Liver (tissue), 9 donors: ENCODE measurements around the gene HACE1. TPM values are rescaled to one million over a fixed set of nuclear protein-coding genes. Genes with fewer than 3 reads are reported as not detected.

Source experiments
- DNase-seq: peaks from one replicate; pipeline ENCODE4 v3.0.0-alpha.2; 2017; ENCODE audit warnings: low spot score
- H3K27ac ChIP-seq, 2 donors: one replicate each; pipeline ENCODE4 v1.7.0; 2013; ENCODE audit warnings: inconsistent platforms in 2 of 2, low read length in 2 of 2, control low read depth in 1 of 2, low read depth in 1 of 2, mild to moderate bottlenecking in 1 of 2
- H3K27me3 ChIP-seq, 4 donors: one replicate each; pipeline versions ENCODE4 v1.6.1 to v1.7.0; 2013; ENCODE audit warnings: low read length in 3 of 4, inconsistent platforms in 1 of 4, mild to moderate bottlenecking in 1 of 4, moderate library complexity in 1 of 4; ENCODE audit not compliant: control insufficient read depth in 4 of 4, insufficient read depth in 4 of 4
- H3K36me3 ChIP-seq, 4 donors: one replicate each; pipeline versions ENCODE4 v1.6.1 to v1.7.0; 2013; ENCODE audit warnings: low read length in 3 of 4, mild to moderate bottlenecking in 3 of 4, low read depth in 1 of 4, moderate library complexity in 1 of 4; ENCODE audit not compliant: control insufficient read depth in 4 of 4, insufficient read depth in 3 of 4
- H3K4me1 ChIP-seq, 4 donors: one replicate each; pipeline versions ENCODE4 v1.6.1 to v1.7.0; 2013; ENCODE audit warnings: low read length in 3 of 4, mild to moderate bottlenecking in 3 of 4, moderate library complexity in 1 of 4; ENCODE audit not compliant: control insufficient read depth in 4 of 4, insufficient read depth in 4 of 4
- H3K4me3 ChIP-seq, 3 donors: one replicate each; pipeline versions ENCODE4 v1.6.1 to v1.7.0; 2013; ENCODE audit warnings: low read length in 3 of 3, control low read depth in 1 of 3, low read depth in 1 of 3, mild to moderate bottlenecking in 1 of 3
- H3K9ac ChIP-seq, 2 donors: one replicate each; pipeline ENCODE4 v1.7.0; 2013; ENCODE audit warnings: low read length in 2 of 2, mild to moderate bottlenecking in 2 of 2, moderate library complexity in 2 of 2, control low read depth in 1 of 2, low read depth in 1 of 2
- H3K9me3 ChIP-seq, 4 donors: one replicate each; pipeline versions ENCODE4 v1.6.1 to v1.7.0; 2013; ENCODE audit warnings: low read length in 3 of 4; ENCODE audit not compliant: control insufficient read depth in 4 of 4
- FOXA1 ChIP-seq: IDR thresholded peaks from 2 replicates; pipeline ENCODE4 v1.6.1; 2016; ENCODE audit warnings: antibody characterized with exemption
- FOXA2 ChIP-seq: IDR thresholded peaks from 2 replicates; pipeline ENCODE4 v1.6.1; 2016; ENCODE audit warnings: antibody characterized with exemption
- GABPA ChIP-seq, 2 donors: IDR thresholded peaks in 1 of 2; conservative IDR thresholded peaks in 1 of 2; 2 replicates each; pipeline ENCODE4 v1.6.1; 2016; ENCODE audit warnings: antibody characterized with exemption in 2 of 2, mild to moderate bottlenecking in 1 of 2, moderate library complexity in 1 of 2
- HNF4A ChIP-seq, 2 donors: conservative IDR thresholded peaks; 2 replicates each; pipeline ENCODE4 v1.6.1; 2016; ENCODE audit warnings: antibody characterized with exemption in 2 of 2, mild to moderate bottlenecking in 2 of 2
- HNF4G ChIP-seq: IDR thresholded peaks from 2 replicates; pipeline ENCODE4 v1.6.1; 2016; ENCODE audit warnings: antibody characterized with exemption
- JUND ChIP-seq, 2 donors: IDR thresholded peaks; 2 replicates each; pipeline ENCODE4 v1.6.1; 2016; ENCODE audit warnings: antibody characterized with exemption in 2 of 2
- NR2F2 ChIP-seq: IDR thresholded peaks from 2 replicates; pipeline ENCODE4 v1.6.1; 2016; ENCODE audit warnings: antibody characterized with exemption
- RXRA ChIP-seq, 2 donors: IDR thresholded peaks; 2 replicates each; pipeline ENCODE4 v1.6.1; 2017 to 2018; ENCODE audit warnings: antibody characterized with exemption in 2 of 2, mild to moderate bottlenecking in 1 of 2
- SP1 ChIP-seq: IDR thresholded peaks from 2 replicates; pipeline ENCODE4 v1.6.1; 2018; ENCODE audit warnings: antibody characterized with exemption, mild to moderate bottlenecking
- TAF1 ChIP-seq: conservative IDR thresholded peaks from 2 replicates; pipeline ENCODE4 v1.6.1; 2016; ENCODE audit warnings: antibody characterized with exemption, mild to moderate bottlenecking
- WGBS: extraction: QIAGEN DNeasy Blood & Tissue Kit; methylation state at CpG from one replicate; pipeline ENCODE4 v1.1.7; 2013; 5-methylcytosine and 5-hydroxymethylcytosine counted together
- polyA plus RNA-seq, 2 donors: library from polyadenylated mRNA; stranded (reverse) in 1 of 2; unstranded in 1 of 2; fragments of 200-250 nt in 1 of 2; fragments of >200 nt in 1 of 2; fragmentation: Nextera tagmentation in 1 of 2; extraction: Ambion mirVana in 1 of 2; gene quantifications; one replicate each; pipeline versions ENCODE4 v1.2.1 to v1.2.3, GENCODE V29; 2013 to 2015
- total RNA-seq, 2 donors: library from RNA; depleted of rRNA; stranded (reverse); fragments of >200 nt; gene quantifications; one replicate each; pipeline ENCODE4 v1.2.3, GENCODE V29; 2014
- TF ChIP-seq, protein P1 (sequence below): IDR thresholded peaks from 2 replicates; pipeline ENCODE4 v1.6.1; 2016; ENCODE audit warnings: antibody characterized with exemption
- TF ChIP-seq, protein P2 (sequence below): fragments of 150-350 bp; IDR thresholded peaks from 2 replicates; pipeline ENCODE4 v1.5.1; 2017; ENCODE audit warnings: improper control_type of control experiment, low read depth, low read length; ENCODE audit not compliant: missing input control
- TF ChIP-seq, protein P3 (sequence below): IDR thresholded peaks from 2 replicates; pipeline ENCODE4 v1.6.1; 2016; ENCODE audit warnings: antibody characterized with exemption
- TF ChIP-seq, protein P4 (sequence below): IDR thresholded peaks from 2 replicates; pipeline ENCODE4 v1.6.1; 2016; ENCODE audit warnings: antibody characterized with exemption, mild to moderate bottlenecking
- donor health status: healthy.
- donor health status: healthy.
- donor health status: healthy.
- donor health status: healthy.
- donor health status: healthy.

HACE1 gene
- total and polyA plus RNA-seq, 4 donors: 1.3 to 7.2 (median 2.5) TPM

DNA sequence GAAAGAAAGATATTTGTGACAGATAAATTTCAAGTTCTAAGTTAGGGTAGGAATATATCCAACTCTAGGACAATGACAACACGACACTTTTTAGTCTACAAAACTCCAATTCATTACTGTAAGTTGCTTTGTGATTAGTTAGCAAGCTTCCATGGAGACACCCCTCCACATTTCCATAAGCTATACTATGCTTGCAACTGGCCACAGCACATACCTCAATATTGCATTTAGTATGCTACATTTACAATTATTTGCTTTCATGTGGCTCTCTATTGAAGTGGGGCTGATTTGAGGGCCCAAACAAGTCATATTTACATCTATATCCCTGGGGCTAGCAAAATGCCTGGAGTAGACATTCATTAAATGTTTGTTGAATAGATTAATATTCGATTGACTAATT lies 129.3 kb downstream of the HACE1 start:
- Histone ChIP-seq H3K27me3 (no peaks in the 10 kb centered on the region), H3K4me3 (no peak overlapping the region), H3K9me3 (no peaks in the 10 kb centered on the region), H3K9ac (no peak overlapping the region), H3K36me3 (peaks cover 0 to 3% (median 0%) of the 10 kb centered on the region in 4 donors), H3K4me1 (no peaks in the 10 kb centered on the region), H3K27ac (no peak overlapping the region)
- no peak for DNase-seq
- TF ChIP-seq, protein P1, sequence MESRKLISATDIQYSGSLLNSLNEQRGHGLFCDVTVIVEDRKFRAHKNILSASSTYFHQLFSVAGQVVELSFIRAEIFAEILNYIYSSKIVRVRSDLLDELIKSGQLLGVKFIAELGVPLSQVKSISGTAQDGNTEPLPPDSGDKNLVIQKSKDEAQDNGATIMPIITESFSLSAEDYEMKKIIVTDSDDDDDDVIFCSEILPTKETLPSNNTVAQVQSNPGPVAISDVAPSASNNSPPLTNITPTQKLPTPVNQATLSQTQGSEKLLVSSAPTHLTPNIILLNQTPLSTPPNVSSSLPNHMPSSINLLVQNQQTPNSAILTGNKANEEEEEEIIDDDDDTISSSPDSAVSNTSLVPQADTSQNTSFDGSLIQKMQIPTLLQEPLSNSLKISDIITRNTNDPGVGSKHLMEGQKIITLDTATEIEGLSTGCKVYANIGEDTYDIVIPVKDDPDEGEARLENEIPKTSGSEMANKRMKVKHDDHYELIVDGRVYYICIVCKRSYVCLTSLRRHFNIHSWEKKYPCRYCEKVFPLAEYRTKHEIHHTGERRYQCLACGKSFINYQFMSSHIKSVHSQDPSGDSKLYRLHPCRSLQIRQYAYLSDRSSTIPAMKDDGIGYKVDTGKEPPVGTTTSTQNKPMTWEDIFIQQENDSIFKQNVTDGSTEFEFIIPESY: no peak
- TF ChIP-seq RXRA (IDR thresholded peaks at IDR 0.05) (no peak), JUND (IDR thresholded peaks at IDR 0.05) (no peak), HNF4G (no peak), FOXA1 (no peak), FOXA2 (no peak), TAF1 (no peak), HNF4A (conservative IDR thresholded peaks at IDR 0.05) (no peak), GABPA (IDR thresholded peaks at IDR 0.05 in 1 of 2, conservative IDR thresholded peaks at IDR 0.05 in 1 of 2) (no peak), SP1 (no peak), NR2F2 (no peak)
- TF ChIP-seq, protein P2, sequence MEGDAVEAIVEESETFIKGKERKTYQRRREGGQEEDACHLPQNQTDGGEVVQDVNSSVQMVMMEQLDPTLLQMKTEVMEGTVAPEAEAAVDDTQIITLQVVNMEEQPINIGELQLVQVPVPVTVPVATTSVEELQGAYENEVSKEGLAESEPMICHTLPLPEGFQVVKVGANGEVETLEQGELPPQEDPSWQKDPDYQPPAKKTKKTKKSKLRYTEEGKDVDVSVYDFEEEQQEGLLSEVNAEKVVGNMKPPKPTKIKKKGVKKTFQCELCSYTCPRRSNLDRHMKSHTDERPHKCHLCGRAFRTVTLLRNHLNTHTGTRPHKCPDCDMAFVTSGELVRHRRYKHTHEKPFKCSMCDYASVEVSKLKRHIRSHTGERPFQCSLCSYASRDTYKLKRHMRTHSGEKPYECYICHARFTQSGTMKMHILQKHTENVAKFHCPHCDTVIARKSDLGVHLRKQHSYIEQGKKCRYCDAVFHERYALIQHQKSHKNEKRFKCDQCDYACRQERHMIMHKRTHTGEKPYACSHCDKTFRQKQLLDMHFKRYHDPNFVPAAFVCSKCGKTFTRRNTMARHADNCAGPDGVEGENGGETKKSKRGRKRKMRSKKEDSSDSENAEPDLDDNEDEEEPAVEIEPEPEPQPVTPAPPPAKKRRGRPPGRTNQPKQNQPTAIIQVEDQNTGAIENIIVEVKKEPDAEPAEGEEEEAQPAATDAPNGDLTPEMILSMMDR: no peak
- TF ChIP-seq, protein P3, sequence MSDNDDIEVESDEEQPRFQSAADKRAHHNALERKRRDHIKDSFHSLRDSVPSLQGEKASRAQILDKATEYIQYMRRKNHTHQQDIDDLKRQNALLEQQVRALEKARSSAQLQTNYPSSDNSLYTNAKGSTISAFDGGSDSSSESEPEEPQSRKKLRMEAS: no peak
- TF ChIP-seq, protein P4, sequence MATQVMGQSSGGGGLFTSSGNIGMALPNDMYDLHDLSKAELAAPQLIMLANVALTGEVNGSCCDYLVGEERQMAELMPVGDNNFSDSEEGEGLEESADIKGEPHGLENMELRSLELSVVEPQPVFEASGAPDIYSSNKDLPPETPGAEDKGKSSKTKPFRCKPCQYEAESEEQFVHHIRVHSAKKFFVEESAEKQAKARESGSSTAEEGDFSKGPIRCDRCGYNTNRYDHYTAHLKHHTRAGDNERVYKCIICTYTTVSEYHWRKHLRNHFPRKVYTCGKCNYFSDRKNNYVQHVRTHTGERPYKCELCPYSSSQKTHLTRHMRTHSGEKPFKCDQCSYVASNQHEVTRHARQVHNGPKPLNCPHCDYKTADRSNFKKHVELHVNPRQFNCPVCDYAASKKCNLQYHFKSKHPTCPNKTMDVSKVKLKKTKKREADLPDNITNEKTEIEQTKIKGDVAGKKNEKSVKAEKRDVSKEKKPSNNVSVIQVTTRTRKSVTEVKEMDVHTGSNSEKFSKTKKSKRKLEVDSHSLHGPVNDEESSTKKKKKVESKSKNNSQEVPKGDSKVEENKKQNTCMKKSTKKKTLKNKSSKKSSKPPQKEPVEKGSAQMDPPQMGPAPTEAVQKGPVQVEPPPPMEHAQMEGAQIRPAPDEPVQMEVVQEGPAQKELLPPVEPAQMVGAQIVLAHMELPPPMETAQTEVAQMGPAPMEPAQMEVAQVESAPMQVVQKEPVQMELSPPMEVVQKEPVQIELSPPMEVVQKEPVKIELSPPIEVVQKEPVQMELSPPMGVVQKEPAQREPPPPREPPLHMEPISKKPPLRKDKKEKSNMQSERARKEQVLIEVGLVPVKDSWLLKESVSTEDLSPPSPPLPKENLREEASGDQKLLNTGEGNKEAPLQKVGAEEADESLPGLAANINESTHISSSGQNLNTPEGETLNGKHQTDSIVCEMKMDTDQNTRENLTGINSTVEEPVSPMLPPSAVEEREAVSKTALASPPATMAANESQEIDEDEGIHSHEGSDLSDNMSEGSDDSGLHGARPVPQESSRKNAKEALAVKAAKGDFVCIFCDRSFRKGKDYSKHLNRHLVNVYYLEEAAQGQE: no peak
- 95% methylated on average over 2 of the region's 2 CpGs for WGBS

DNA sequence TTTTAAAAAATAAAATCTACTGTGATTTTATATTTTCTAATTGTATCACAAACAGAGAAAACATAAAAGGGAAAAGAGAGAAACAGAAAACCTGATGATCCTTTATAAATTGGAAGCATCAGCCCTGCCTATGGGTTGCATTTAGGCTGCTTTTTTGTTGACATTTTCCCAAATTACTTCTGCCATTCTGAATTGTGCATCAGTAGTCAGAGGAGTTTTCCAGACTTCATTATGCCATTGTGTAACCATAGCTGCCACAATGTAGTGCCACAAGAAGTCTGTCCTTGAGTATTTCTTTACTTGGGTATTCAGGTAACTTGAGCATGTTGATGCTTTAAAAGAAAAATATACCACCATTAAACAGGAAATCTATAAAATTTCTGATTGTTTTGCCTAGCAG lies 130.3 kb downstream of the HACE1 start:
- Histone ChIP-seq H3K27ac (no peak overlapping the region), H3K9ac (no peak overlapping the region), H3K4me1 (no peaks in the 10 kb centered on the region), H3K27me3 (no peaks in the 10 kb centered on the region), H3K9me3 (no peaks in the 10 kb centered on the region), H3K4me3 (no peak overlapping the region), H3K36me3 (peaks cover 0 to 3% (median 0%) of the 10 kb centered on the region in 4 donors)
- no peak for TF ChIP-seq RXRA (IDR thresholded peaks at IDR 0.05)
- TF ChIP-seq FOXA1: no peak
- no peak for TF ChIP-seq NR2F2
- no peak for DNase-seq
